ENCODE measurements around the gene PDLIM1. TPM values are rescaled to one million over a fixed set of nuclear protein-coding genes. Genes with fewer than 3 reads are reported as not detected.

The PDLIM1 gene
- total RNA-seq, 1 donor from 2014 or later: 117 TPM

DNA sequence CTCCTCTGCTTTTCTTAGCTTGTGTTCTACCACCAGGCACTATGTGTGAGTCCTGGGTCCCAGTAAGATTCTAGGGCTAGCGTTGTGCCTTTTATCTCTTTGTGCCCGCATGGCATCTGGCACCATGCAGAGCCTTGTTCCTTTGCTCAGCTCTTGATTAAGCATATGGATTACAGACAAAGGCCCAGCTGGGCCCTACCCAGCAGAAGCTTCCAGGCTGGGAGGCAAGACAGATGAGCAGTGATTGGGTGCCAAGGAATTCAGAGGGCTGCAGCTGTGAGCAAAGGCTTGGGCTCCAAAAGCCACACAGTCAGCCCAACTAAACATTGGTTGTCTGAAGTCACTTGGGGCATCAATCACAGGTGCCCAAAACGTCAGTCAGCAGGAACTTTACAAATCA lies 94.8 kb downstream of the PDLIM1 start:
- no peak for TF ChIP-seq CTCF (conservative IDR thresholded peaks at IDR 0.05; ENCODE audit: low read depth, low read length)
- no peak for DNase-seq (ENCODE audit: low read depth)

GRCh38 chr10:95193944-95194343 lies 96.9 kb downstream of the PDLIM1 start, which contains the start of gene ACSM6:
Gene ACSM6 (plus strand): TSS chr10:95194238. CDS start chr10:95194486, 248 bp downstream.
- DNase-seq (ENCODE audit: low read depth): no peak
- H3K4me3 ChIP-seq (ENCODE audit: low read depth, low read length): no peak within 1 kb of the TSS
- no peak for TF ChIP-seq CTCF (conservative IDR thresholded peaks at IDR 0.05; ENCODE audit: low read depth, low read length)

More for the DNA sequence above, 94.8 kb downstream of the PDLIM1 start:
- H3K4me3 ChIP-seq (ENCODE audit: low read depth, low read length): no peak overlapping the region

- no peak overlapping the region for H3K4me3 ChIP-seq (ENCODE audit: low read depth, low read length)
- no peak for TF ChIP-seq CTCF (conservative IDR thresholded peaks at IDR 0.05; ENCODE audit: low read depth, low read length)
- no peak for DNase-seq (ENCODE audit: low read depth)
Measured at GRCh38 chr10:95188593-95188992, 102.2 kb downstream of the PDLIM1 start.

DNA sequence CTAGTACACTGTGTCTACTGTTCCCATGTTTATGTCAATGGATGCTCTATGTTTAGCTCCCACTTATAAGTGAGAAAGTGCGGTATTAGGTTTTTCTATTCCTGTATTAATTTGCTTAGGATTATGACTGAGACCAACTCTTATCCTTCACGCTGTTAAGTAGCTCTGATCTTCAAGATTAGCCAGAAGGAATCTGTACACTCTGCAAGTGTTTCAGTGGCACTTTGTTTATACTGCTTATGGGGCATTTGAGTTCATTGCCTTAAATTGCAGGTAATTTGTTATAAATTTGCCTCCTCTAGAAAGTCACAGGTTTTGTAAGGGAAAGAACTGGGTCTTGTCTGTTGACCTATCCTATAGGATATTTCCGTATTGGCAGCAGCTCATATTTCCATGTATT lies 103.2 kb downstream of the PDLIM1 start:
- no peak for DNase-seq (ENCODE audit: low read depth)
- TF ChIP-seq CTCF (conservative IDR thresholded peaks at IDR 0.05; ENCODE audit: low read depth, low read length): no peak
- no peak overlapping the region for H3K4me3 ChIP-seq (ENCODE audit: low read depth, low read length)

Other genes with a start within 250 kb of the PDLIM1 start
- 0.07 TPM in 1 of 2 replicates, not detected in the other for gene CYP2C8, start 221.5 kb downstream of the PDLIM1 start, total RNA-seq
- not detected in 2 replicates for gene ACSM6, start 96.8 kb downstream of the PDLIM1 start, total RNA-seq

All from epithelial cell of proximal tubule (primary cell).